ENCODE measurements around the gene HIF1A.

GRCh38 chr14:61764342-61765122 is 69.2 kb downstream of the HIF1A start:
- no peak for TF ChIP-seq CTCF (conservative IDR thresholded peaks at IDR 0.05; ENCODE audit: low read depth in 2 of 2)
- no peak for TF ChIP-seq POLR2AphosphoS5 (IDR thresholded peaks at IDR 0.05; ENCODE audit: low read depth)
- no peak for TF ChIP-seq REST (IDR thresholded peaks at IDR 0.05; ENCODE audit: unreplicated experiment)
- TF ChIP-seq ETS1 (IDR thresholded peaks at IDR 0.05), result no peak
- no peak for TF ChIP-seq EZH2 (IDR thresholded peaks at IDR 0.05; ENCODE audit: low read depth, unreplicated experiment)
- TF ChIP-seq ZNF114 (CRISPR knock-in tag; IDR thresholded peaks at IDR 0.05), result no peak
- TF ChIP-seq CREB1 (CRISPR knock-in tag; IDR thresholded peaks at IDR 0.05; ENCODE audit: low read depth), result no peak
